NCI-H446 treated with DMSO at 0.1 percent for 48 hours (cell line): ENCODE results near the gene ZBP1.

Experiments used
- DNase-seq: peaks from one replicate; lab custom pipeline; 2025; lab: John Stamatoyannopoulos, UW

ZBP1 gene

GRCh38 chr20:57620274-57620990 lies at the start of gene ZBP1:
Gene ZBP1 (minus strand): TSS chr20:57620426. CDS start chr20:57620295, 131 bp downstream.
- DNase-seq = no peak

- DNase-seq = no peak
These were observed 49.4 kb upstream of the ZBP1 start for GRCh38 chr20:57669632-57670031.

- no peak for DNase-seq
These were observed 47.9 kb upstream of the ZBP1 start for GRCh38 chr20:57667924-57668782.

- no peak for DNase-seq
These were observed 47.2 kb upstream of the ZBP1 start for GRCh38 chr20:57667388-57667787.

- no peak for DNase-seq
These were observed 46.6 kb upstream of the ZBP1 start for GRCh38 chr20:57666834-57667157.

GRCh38 chr20:57666106-57666833 lies 46.0 kb upstream of the ZBP1 start:
- no peak for DNase-seq

- no peak for DNase-seq
These were observed 45.4 kb upstream of the ZBP1 start for GRCh38 chr20:57665589-57665971.

GRCh38 chr20:57664924-57665588 lies 44.8 kb upstream of the ZBP1 start:
- DNase-seq = no peak

- no peak for DNase-seq
These were observed 44.2 kb upstream of the ZBP1 start for GRCh38 chr20:57664476-57664875.

- no peak for DNase-seq
These were observed 43.6 kb upstream of the ZBP1 start for GRCh38 chr20:57663681-57664451.

GRCh38 chr20:57663241-57663640 lies 43.0 kb upstream of the ZBP1 start:
- no peak for DNase-seq

GRCh38 chr20:57662456-57663240 lies 42.4 kb upstream of the ZBP1 start:
- DNase-seq = no peak

GRCh38 chr20:57661746-57662455 lies 41.7 kb upstream of the ZBP1 start:
- no peak for DNase-seq

GRCh38 chr20:57660922-57661745 lies 40.9 kb upstream of the ZBP1 start:
- DNase-seq = no peak

- no peak for DNase-seq
These were observed 40.1 kb upstream of the ZBP1 start for GRCh38 chr20:57660181-57660921.

GRCh38 chr20:57659517-57660180 lies 39.4 kb upstream of the ZBP1 start:
- no peak for DNase-seq

- DNase-seq = no peak
These were observed 38.7 kb upstream of the ZBP1 start for GRCh38 chr20:57658833-57659516.
